K562 (cell line): ENCODE results near the gene SH3TC1. TPM values are rescaled to one million over a fixed set of nuclear protein-coding genes. Genes with fewer than 3 reads are reported as not detected.

ENCODE experiments used
- ATAC-seq: fragments of 200-7000 bp; cut with Tn5 transposase; 3 replicates; pipeline ENCODE4 v1.9.1; 2020; ENCODE audit warnings: moderate library complexity
- BruUV-seq: library from RNA; stranded (reverse); fragments of 400-500 nt; replicated peaks from 2 replicates; lab custom pipeline; 2021; lab: Mats Ljungman, UMichigan
- CTCF ChIA-PET: fragments of 300-600 bp; formaldehyde crosslinking; extraction: SDS; loops from one replicate; lab custom pipeline; 2021; ENCODE audit warnings: low intra/inter-chr PET ratio; lab: Yijun Ruan, JAX
- POLR2A ChIA-PET: fragments of 300-600, 350-650 bp; sonication (Branson Sonifier 250); formaldehyde crosslinking; extraction: SDS; loops from one replicate; lab custom pipeline; 2021; ENCODE audit warnings: antibody characterized with exemption, inconsistent platforms; lab: Yijun Ruan, JAX
- DNase-seq, 4 experiments: peaks; one replicate each; pipeline versions ENCODE4 v3.0.0 to v3.0.0-alpha.2; 2011 to 2018; ENCODE audit warnings: low spot score in 3 of 4, mixed read lengths in 3 of 4; ENCODE audit errors: extremely low read depth in 1 of 4
- FAIRE-seq: peaks from 2 replicates; lab custom pipeline; 2011; peaks lifted over from hg19 to GRCh38; lab: Jason Lieb, UNC
- H2AFZ ChIP-seq: 2 replicates; pipeline ENCODE4 v1.6.0; 2011; ENCODE audit warnings: low read depth, low read length, control low read depth, inconsistent platforms
- H3K27ac ChIP-seq: fragments of 200-600 bp; 3 replicates; pipeline ENCODE4 v1.8.0; 2011; ENCODE audit warnings: low read depth, mild to moderate bottlenecking, control low read depth, inconsistent platforms, low read length, moderate library complexity, mixed read lengths; ENCODE audit errors: extremely low read depth
- H3K27me3 ChIP-seq, 2 experiments: fragments of 300-600 bp in 1 of 2; 2 replicates in 1 of 2; 3 replicates in 1 of 2; pipeline versions ENCODE4 v1.6.0 to v1.8.0; 2011; ENCODE audit warnings: inconsistent platforms in 2 of 2, low read length in 2 of 2, mild to moderate bottlenecking in 1 of 2, mixed read lengths in 1 of 2, moderate library complexity in 1 of 2; ENCODE audit not compliant: control insufficient read depth in 2 of 2, insufficient read depth in 2 of 2
- H3K36me3 ChIP-seq: fragments of 300-600 bp; 3 replicates; pipeline ENCODE4 v1.8.0; 2011; ENCODE audit warnings: mild to moderate bottlenecking, low read length, inconsistent platforms; ENCODE audit not compliant: control insufficient read depth, insufficient read depth
- H3K4me1 ChIP-seq, 2 experiments: fragments of 200-600 bp in 1 of 2; replicated peaks in 1 of 2; 2 replicates in 1 of 2; 3 replicates in 1 of 2; pipeline versions ENCODE4 v1.5.1 to v1.8.0; 2011; ENCODE audit warnings: inconsistent platforms in 2 of 2, low read length in 2 of 2, mild to moderate bottlenecking in 1 of 2, mixed read lengths in 1 of 2, moderate library complexity in 1 of 2; ENCODE audit not compliant: control insufficient read depth in 2 of 2, insufficient read depth in 2 of 2
- H3K4me2 ChIP-seq: 2 replicates; pipeline ENCODE4 v1.6.1; 2011; ENCODE audit warnings: low read length, control low read depth, inconsistent platforms, mixed read lengths; ENCODE audit not compliant: insufficient read depth
- H3K4me3 ChIP-seq: fragments of 200-600 bp; sonication (generic), shearing (Covaris generic); 2 replicates; pipeline ENCODE4 v1.5.1; 2016; ENCODE audit warnings: control low read depth, inconsistent platforms
- H3K79me2 ChIP-seq: fragments of 200-600 bp; 3 replicates; pipeline ENCODE4 v1.8.0; 2011; ENCODE audit warnings: low read length, inconsistent platforms; ENCODE audit not compliant: control insufficient read depth, insufficient read depth
- H3K9ac ChIP-seq, 2 experiments: 2 replicates each; pipeline versions ENCODE4 v1.6.0 to v1.6.1; 2011; ENCODE audit warnings: low read depth in 2 of 2, low read length in 2 of 2, control low read depth in 1 of 2, inconsistent platforms in 1 of 2, mild to moderate bottlenecking in 1 of 2, mixed read lengths in 1 of 2; ENCODE audit not compliant: insufficient read depth in 1 of 2
- H3K9me1 ChIP-seq: one replicate; pipeline ENCODE4 v1.6.0; 2011; ENCODE audit warnings: inconsistent platforms, mild to moderate bottlenecking, low read length, moderate library complexity; ENCODE audit not compliant: control insufficient read depth, insufficient read depth
- H3K9me3 ChIP-seq: replicated peaks from 2 replicates; pipeline ENCODE4 v1.5.1; 2011; ENCODE audit warnings: low read depth, low read length, inconsistent platforms; ENCODE audit not compliant: control insufficient read depth, insufficient read depth
- H4K20me1 ChIP-seq: replicated peaks from 2 replicates; pipeline ENCODE4 v1.6.1; 2011; ENCODE audit warnings: low read length, inconsistent platforms, mixed read lengths; ENCODE audit not compliant: control insufficient read depth, insufficient read depth
- CCNT2 ChIP-seq: IDR thresholded peaks from 2 replicates; pipeline ENCODE4 v1.6.1; 2011; ENCODE audit warnings: borderline replicate concordance, low read depth, mild to moderate bottlenecking, moderate library complexity, mixed read lengths, low read length; ENCODE audit not compliant: insufficient read length; ENCODE audit errors: extremely low read depth
- COPS2 ChIP-seq: fragments of 450-650 bp; conservative IDR thresholded peaks from 2 replicates; pipeline ENCODE4 v1.6.1; 2016; ENCODE audit warnings: mild to moderate bottlenecking, moderate library complexity
- FOXP1 ChIP-seq: sonication (generic); formaldehyde crosslinking; IDR thresholded peaks from 2 replicates; pipeline ENCODE4 v1.8.0; 2022; ENCODE audit warnings: mild to moderate bottlenecking, missing genetic modification reagents
- GTF2A2 ChIP-seq: IDR thresholded peaks from 2 replicates; pipeline ENCODE4 v1.6.1; 2016; ENCODE audit warnings: mild to moderate bottlenecking, missing genetic modification characterization, missing compliant biosample characterization
- RBM22 ChIP-seq: fragments of 200-400 bp; formaldehyde crosslinking; IDR thresholded peaks from 2 replicates; pipeline ENCODE4 v1.6.1; 2018; ENCODE audit warnings: low read length, low read depth; ENCODE audit not compliant: poor library complexity, severe bottlenecking
- ZNF354B ChIP-seq: fragments of 250-450 bp; sonication (Bioruptor Pico); IDR thresholded peaks from 2 replicates; pipeline ENCODE4 v1.4.0; 2020
- ZNF41 ChIP-seq: fragments of 250-450 bp; sonication (Bioruptor Pico); conservative IDR thresholded peaks from 2 replicates; pipeline ENCODE4 v1.4.0; 2020; ENCODE audit warnings: mild to moderate bottlenecking
- WGBS: fragments of 100-300 bp; shearing (Covaris generic); methylation state at CpG from one replicate; pipeline ENCODE4 v1.1.6; 2016; ENCODE audit warnings: low coverage, mixed read lengths; ENCODE audit not compliant: insufficient coverage; ENCODE audit errors: missing lambda C conversion rate; 5-methylcytosine and 5-hydroxymethylcytosine counted together
- in situ Hi-C: fragments of 300-500 bp; cut with MboI; formaldehyde crosslinking; loops from 4 replicates; pipeline ENCODE4 v1.15.0; 2018; ENCODE audit warnings: inconsistent platforms, mixed read lengths
- intact Hi-C: fragments of 100-400 bp; cut with micrococcal nuclease; formaldehyde crosslinking; loops from 2 replicates; pipeline ENCODE4 v1.14.2; 2022
- polyA plus RNA-seq, 8 experiments: library from polyadenylated mRNA; depleted of rRNA in 4 of 8; stranded (reverse) in 5 of 8; unstranded in 3 of 8; fragments of >200 nt; fragmentation: Nextera tagmentation in 2 of 8; fragmentation: Illumina TruSeq in 1 of 8; extraction: Ambion mirVana in 2 of 8; extraction: Trizol in 1 of 8; gene quantifications; 2 replicates each; pipeline versions ENCODE4 v1.2.1 to v1.2.3, GENCODE V29; 2011 to 2014; ENCODE audit warnings: inconsistent platforms in 1 of 8, missing spikeins in 1 of 8
- total RNA-seq, 7 experiments: library from RNA; depleted of rRNA in 6 of 7; stranded (reverse); fragments of >200 nt in 6 of 7; fragmentation: Illumina TruSeq in 2 of 7; extraction: Trizol in 2 of 7; gene quantifications; 2 replicates each; pipeline versions ENCODE4 v1.2.1 to v1.2.3, GENCODE V29; 2011 to 2021; ENCODE audit warnings: low replicate concordance in 1 of 7
- TF ChIP-seq, protein P1 (sequence below): fragments of 250-450 bp; sonication (Bioruptor Pico); IDR thresholded peaks from 2 replicates; pipeline ENCODE4 v1.8.0; 2022; ENCODE audit warnings: moderate library complexity, mild to moderate bottlenecking, inconsistent platforms

Gene SH3TC1
- total and polyA plus RNA-seq, 9 of the 15 experiments (the other 6 are each of a cell fraction or from before 2014, with no cell fraction given) = 0.04 to 2.1 (median 0.48) TPM; not detected in 1

GRCh38 chr4:8159537-8160232, 39.4 kb upstream of the SH3TC1 start:
- peak overlapping the region; percentile 98 for H2AFZ ChIP-seq
- peaks cover 0 to 22% of the 10 kb centered on the region in 2 experiments; a peak in 2 of 5 replicates for H3K4me1 ChIP-seq
- in situ Hi-C loops = loop anchor here (10.0 kb wide), 1 partner anchor 245 kb away; no protein-coding TSS in a partner anchor
- ATAC-seq = no peak
- no peaks in the 10 kb centered on the region for H3K79me2 ChIP-seq
- H3K9me3 ChIP-seq = no peaks in the 10 kb centered on the region
- ChIA-PET POLR2A (interaction anchor here (0.5 to 0.7 kb wide), 4 partner anchors 77 to 515 kb away, joined by 3 to 5 read pairs (median 3); no protein-coding TSS in a partner anchor), CTCF (no interaction called here)
- peaks cover 17 to 72% of the 10 kb centered on the region in 2 experiments; a peak in 4 of 5 replicates for H3K27me3 ChIP-seq
- intact Hi-C loops = no loop called here
- no peak for TF ChIP-seq CCNT2
- TF ChIP-seq FOXP1 (CRISPR knock-in tag) = no peak
- no peaks in the 10 kb centered on the region for H3K36me3 ChIP-seq
- no peak overlapping the region for H3K27ac ChIP-seq
- H4K20me1 ChIP-seq = peaks cover 6% of the 10 kb centered on the region
- H3K4me2 ChIP-seq = peak overlapping the region; percentile 88
- H3K9ac ChIP-seq = peak overlapping the region in 1 of 2 experiments; percentile 85; a peak in 2 of 4 replicates
- 18% methylated on average over 13 of the region's 13 CpGs for WGBS
- H3K9me1 ChIP-seq = no peaks in the 10 kb centered on the region
- FAIRE-seq = no peak
- BruUV-seq = no TSS peak
- H3K4me3 ChIP-seq = peak overlapping the region; percentile 40; the same call in 1 of the 2 replicates
- no peak for DNase-seq

DNA sequence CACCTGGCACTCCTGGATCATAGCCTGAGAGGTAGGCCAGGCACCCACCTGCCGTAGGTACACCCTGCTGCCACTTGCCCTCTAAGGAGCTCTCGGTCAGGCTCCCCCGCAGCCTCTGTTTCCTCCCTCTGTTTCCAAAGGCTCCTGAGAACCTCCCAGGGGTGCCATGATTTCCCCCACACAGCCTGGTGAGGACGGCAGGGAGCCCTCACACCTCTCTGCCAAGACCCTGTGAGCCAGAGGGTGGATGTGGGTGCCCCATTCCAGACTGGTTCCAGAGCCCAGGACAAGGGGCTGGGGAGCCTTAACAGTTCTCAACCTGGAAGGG, 38.9 kb upstream of the SH3TC1 start:
- Histone ChIP-seq H3K27me3 (peaks cover 17 to 67% of the 10 kb centered on the region in 2 experiments; a peak in 4 of 5 replicates), H3K9ac (no peak overlapping the region), H3K27ac (no peak overlapping the region), H3K9me1 (no peaks in the 10 kb centered on the region), H3K4me3 (no peak overlapping the region), H3K4me2 (no peak overlapping the region), H3K79me2 (no peaks in the 10 kb centered on the region)
- FAIRE-seq (no peak), ATAC-seq (no peak)
- CTCF ChIA-PET = no interaction called here
- WGBS = 10% methylated on average over 4 of the region's 4 CpGs
- no peak for TF ChIP-seq RBM22
- TF ChIP-seq, protein P1, sequence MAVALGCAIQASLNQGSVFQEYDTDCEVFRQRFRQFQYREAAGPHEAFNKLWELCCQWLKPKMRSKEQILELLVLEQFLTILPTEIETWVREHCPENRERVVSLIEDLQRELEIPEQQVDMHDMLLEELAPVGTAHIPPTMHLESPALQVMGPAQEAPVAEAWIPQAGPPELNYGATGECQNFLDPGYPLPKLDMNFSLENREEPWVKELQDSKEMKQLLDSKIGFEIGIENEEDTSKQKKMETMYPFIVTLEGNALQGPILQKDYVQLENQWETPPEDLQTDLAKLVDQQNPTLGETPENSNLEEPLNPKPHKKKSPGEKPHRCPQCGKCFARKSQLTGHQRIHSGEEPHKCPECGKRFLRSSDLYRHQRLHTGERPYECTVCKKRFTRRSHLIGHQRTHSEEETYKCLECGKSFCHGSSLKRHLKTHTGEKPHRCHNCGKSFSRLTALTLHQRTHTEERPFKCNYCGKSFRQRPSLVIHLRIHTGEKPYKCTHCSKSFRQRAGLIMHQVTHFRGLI (CRISPR knock-in tag) = no peak
- TF ChIP-seq ZNF41 = no peak
- TF ChIP-seq ZNF354B = no peak
- no peak for TF ChIP-seq GTF2A2 (tag)
- no peak for TF ChIP-seq COPS2
- TF ChIP-seq, all 486 proteins: peak for 0
- H3K4me1 ChIP-seq = peaks cover 0 to 22% of the 10 kb centered on the region in 2 experiments; a peak in 2 of 5 replicates
- no peaks in the 10 kb centered on the region for H3K36me3 ChIP-seq
- no peak overlapping the region for H2AFZ ChIP-seq
- POLR2A ChIA-PET = interaction anchor here (0.6 kb wide), 1 partner anchor 183 kb away, joined by 3 read pairs; no protein-coding TSS in a partner anchor
- H3K9me3 ChIP-seq = no peaks in the 10 kb centered on the region
- intact Hi-C loops (no loop called here), in situ Hi-C loops (loop anchor here (10.0 kb wide), 1 partner anchor 245 kb away; no protein-coding TSS in a partner anchor)
- DNase-seq = no peak
- BruUV-seq = no TSS peak
- peaks cover 6% of the 10 kb centered on the region for H4K20me1 ChIP-seq
